ENCODE results near the gene CASP7. TPM values are rescaled to one million over a fixed set of nuclear protein-coding genes. Genes with fewer than 3 reads are reported as not detected.

Gene CASP7
- total RNA-seq, 1 experiment from 2014 or later: 38.2 TPM

DNA sequence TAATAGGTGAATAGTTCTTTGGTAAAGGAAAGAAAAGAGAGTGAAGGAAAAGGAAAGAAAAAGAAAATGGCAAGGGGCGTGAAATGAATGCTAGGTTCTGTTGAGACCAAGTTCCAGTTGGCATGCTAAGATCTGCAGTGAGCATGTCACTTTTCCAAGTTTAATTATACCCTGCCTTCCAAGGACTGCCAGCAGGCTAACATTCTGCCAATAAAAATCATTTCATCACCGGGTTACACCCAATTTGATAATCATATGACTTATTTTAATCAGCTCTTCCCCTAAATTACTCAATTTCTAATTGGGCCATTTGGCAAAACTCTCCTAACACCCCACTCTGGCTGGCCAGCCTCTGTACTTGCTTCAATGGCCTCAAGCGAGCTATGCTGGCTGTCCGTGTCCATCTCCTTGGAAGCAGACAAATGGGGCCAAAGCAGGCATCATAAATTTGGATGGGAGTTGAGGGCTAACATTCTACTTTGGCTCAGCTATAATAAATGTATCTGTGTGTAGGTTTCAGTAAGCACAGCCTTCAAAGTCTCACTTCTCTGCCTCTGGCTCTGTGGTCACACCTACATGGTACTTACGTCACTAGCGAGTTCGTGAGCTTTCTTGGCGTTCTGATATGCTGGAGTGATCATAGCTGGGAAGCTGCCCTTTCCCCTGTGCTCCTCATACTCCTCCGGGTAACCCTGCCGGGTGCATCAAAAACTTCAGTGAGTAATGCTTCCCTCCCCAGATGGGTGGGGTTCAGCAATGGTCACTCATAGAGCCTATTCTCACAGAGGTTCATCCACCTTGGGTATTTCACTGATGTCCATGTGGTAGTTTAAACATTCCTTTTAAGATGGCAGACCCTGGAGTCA is 33.1 kb upstream of the CASP7 start:
- ATAC-seq (no peak), DNase-seq (ENCODE audit: low read depth, low spot score) (no peak)
- H3K36me3 ChIP-seq (ENCODE audit: control insufficient read depth, insufficient read depth, low read length): no peaks in the 10 kb centered on the region
- CTCF ChIA-PET: no interaction called here
- no TSS peak for BruUV-seq (replicated peaks)
- TF ChIP-seq SIN3A (IDR thresholded peaks at IDR 0.05; ENCODE audit: borderline replicate concordance, insufficient read depth, low read depth, low read length) (no peak), TCF7L2 (IDR thresholded peaks at IDR 0.05; ENCODE audit: low read depth, low read length) (no peak)
- TF ChIP-seq, protein P1, sequence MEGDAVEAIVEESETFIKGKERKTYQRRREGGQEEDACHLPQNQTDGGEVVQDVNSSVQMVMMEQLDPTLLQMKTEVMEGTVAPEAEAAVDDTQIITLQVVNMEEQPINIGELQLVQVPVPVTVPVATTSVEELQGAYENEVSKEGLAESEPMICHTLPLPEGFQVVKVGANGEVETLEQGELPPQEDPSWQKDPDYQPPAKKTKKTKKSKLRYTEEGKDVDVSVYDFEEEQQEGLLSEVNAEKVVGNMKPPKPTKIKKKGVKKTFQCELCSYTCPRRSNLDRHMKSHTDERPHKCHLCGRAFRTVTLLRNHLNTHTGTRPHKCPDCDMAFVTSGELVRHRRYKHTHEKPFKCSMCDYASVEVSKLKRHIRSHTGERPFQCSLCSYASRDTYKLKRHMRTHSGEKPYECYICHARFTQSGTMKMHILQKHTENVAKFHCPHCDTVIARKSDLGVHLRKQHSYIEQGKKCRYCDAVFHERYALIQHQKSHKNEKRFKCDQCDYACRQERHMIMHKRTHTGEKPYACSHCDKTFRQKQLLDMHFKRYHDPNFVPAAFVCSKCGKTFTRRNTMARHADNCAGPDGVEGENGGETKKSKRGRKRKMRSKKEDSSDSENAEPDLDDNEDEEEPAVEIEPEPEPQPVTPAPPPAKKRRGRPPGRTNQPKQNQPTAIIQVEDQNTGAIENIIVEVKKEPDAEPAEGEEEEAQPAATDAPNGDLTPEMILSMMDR (IDR thresholded peaks at IDR 0.05): no peak
- TF ChIP-seq, protein P2, sequence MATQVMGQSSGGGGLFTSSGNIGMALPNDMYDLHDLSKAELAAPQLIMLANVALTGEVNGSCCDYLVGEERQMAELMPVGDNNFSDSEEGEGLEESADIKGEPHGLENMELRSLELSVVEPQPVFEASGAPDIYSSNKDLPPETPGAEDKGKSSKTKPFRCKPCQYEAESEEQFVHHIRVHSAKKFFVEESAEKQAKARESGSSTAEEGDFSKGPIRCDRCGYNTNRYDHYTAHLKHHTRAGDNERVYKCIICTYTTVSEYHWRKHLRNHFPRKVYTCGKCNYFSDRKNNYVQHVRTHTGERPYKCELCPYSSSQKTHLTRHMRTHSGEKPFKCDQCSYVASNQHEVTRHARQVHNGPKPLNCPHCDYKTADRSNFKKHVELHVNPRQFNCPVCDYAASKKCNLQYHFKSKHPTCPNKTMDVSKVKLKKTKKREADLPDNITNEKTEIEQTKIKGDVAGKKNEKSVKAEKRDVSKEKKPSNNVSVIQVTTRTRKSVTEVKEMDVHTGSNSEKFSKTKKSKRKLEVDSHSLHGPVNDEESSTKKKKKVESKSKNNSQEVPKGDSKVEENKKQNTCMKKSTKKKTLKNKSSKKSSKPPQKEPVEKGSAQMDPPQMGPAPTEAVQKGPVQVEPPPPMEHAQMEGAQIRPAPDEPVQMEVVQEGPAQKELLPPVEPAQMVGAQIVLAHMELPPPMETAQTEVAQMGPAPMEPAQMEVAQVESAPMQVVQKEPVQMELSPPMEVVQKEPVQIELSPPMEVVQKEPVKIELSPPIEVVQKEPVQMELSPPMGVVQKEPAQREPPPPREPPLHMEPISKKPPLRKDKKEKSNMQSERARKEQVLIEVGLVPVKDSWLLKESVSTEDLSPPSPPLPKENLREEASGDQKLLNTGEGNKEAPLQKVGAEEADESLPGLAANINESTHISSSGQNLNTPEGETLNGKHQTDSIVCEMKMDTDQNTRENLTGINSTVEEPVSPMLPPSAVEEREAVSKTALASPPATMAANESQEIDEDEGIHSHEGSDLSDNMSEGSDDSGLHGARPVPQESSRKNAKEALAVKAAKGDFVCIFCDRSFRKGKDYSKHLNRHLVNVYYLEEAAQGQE (IDR thresholded peaks at IDR 0.05; ENCODE audit: insufficient read depth in 1 of 2, low read depth in 2 of 2, low read length in 1 of 2): no peak
- peaks cover 4% of the 10 kb centered on the region; the same call in 1 of the 2 replicates for H3K4me1 ChIP-seq (ENCODE audit: control insufficient read depth, insufficient read depth, low read length)
- H3K27ac ChIP-seq (ENCODE audit: low read length): no peak overlapping the region
- H3K9me3 ChIP-seq (ENCODE audit: control insufficient read depth, insufficient read depth, low read depth, low read length): no peaks in the 10 kb centered on the region
- peaks cover 42% of the 10 kb centered on the region for H3K27me3 ChIP-seq (ENCODE audit: control insufficient read depth, insufficient read depth, low read length)
- POLR2A ChIA-PET: no interaction called here
- intact Hi-C loops (cut with micrococcal nuclease; ENCODE audit: unreplicated experiment): no loop called here
- in situ Hi-C loops (cut with HindIII; ENCODE audit: low pct_unique_long_range_greater_than_20kb, low sequenced_read_pairs): no loop called here
- no peak overlapping the region for H3K4me3 ChIP-seq (ENCODE audit: low read depth in 2 of 2, low read length in 2 of 2)

DNA sequence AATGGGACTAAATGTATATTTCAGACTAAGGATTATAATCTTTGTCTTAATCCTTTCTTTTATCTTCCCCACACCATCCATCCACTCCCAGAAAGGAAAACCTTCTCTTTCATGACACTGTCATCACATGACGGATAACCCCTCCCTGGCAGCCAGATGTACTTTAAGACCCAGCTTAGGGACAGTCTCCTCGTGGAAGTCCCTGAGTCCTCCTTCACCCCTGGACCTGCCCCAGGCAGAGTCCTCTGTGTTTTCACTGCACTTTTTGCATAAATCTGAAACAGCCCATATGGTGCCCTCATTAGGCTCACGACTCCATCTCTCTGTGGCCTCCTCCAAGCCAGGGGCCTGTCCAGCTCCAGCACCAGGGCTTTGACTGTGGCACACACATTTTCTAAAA is 31.9 kb upstream of the CASP7 start:
- in situ Hi-C loops (cut with HindIII; ENCODE audit: low pct_unique_long_range_greater_than_20kb, low sequenced_read_pairs): no loop called here
- no peak for TF ChIP-seq POLR2AphosphoS5 (IDR thresholded peaks at IDR 0.05; ENCODE audit: low read depth, low read length)
- TF ChIP-seq, protein P2 (IDR thresholded peaks at IDR 0.05; ENCODE audit: insufficient read depth in 1 of 2, low read depth in 2 of 2, low read length in 1 of 2): no peak
- CTCF ChIA-PET: no interaction called here
- POLR2A ChIA-PET: no interaction called here
- Histone ChIP-seq H3K4me3 (ENCODE audit: low read depth in 2 of 2, low read length in 2 of 2) (no peak overlapping the region), H3K27me3 (ENCODE audit: control insufficient read depth, insufficient read depth, low read length) (peaks cover 31% of the 10 kb centered on the region), H3K27ac (ENCODE audit: low read length) (no peak overlapping the region), H3K9me3 (ENCODE audit: control insufficient read depth, insufficient read depth, low read depth, low read length) (no peaks in the 10 kb centered on the region), H3K4me1 (ENCODE audit: control insufficient read depth, insufficient read depth, low read length) (peaks cover 4% of the 10 kb centered on the region; the same call in 1 of the 2 replicates), H3K36me3 (ENCODE audit: control insufficient read depth, insufficient read depth, low read length) (no peaks in the 10 kb centered on the region)
- no peak for DNase-seq (ENCODE audit: low read depth, low spot score)
- ATAC-seq: no peak
- no TSS peak for BruUV-seq (replicated peaks)
- intact Hi-C loops (cut with micrococcal nuclease; ENCODE audit: unreplicated experiment): no loop called here

All from Panc1 (cell line).